ENCODE measurements around the gene AGAP3.
A peak's percentile ranks its signal among the peaks of the same experiment; 100 is the strongest.

The AGAP3 gene

DNA sequence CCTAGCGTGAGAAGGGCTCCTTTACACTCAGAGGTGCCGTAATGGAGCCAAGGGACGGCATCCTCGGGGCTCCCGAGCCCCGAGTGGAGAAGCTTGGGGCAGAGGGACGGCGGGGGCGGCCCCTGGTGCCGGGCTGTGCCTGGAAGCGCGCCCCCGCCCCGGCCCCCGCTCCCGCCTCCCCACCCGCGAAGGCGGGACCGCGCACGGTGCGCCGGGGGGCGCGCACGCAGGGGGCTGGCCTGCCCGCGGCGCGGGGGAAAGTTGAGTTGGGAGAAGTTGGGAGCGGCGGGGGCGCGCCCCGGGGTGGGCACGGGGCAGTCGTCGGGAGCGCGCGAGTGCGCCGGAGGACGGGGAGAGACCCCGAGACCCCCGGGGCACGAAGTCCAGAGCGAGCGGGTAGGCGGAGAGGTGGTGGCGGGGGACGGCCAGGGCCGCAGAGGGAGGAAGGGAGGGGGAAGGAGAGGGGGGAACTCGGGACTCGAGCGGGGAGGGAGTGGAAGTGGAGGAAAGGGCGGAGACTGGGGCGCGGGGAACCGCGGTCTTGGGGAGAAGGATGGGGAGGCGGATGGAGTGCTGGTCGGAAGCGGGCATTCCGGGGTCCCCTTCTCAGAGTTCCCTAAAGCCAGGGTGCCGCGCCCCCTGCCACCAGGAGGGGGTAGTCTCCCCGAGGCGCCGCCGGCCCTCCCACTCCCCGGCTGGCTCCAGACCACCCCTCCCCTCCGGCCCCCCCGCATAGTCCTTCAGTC, 26.7 kb upstream of the AGAP3 start, which contains the start of gene SLC4A2:
Gene SLC4A2 (plus strand): TSS at position 223 of the 746 bp plus-strand sequence. CDS start 2,399 bp downstream, outside the sequence.
- TF ChIP-seq CTCF (IDR thresholded peaks at IDR 0.05; ENCODE audit: low read depth, low read length), result peak; percentile 52
- DNase-seq (ENCODE audit: extremely low read depth, low read depth), result no peak

DNA sequence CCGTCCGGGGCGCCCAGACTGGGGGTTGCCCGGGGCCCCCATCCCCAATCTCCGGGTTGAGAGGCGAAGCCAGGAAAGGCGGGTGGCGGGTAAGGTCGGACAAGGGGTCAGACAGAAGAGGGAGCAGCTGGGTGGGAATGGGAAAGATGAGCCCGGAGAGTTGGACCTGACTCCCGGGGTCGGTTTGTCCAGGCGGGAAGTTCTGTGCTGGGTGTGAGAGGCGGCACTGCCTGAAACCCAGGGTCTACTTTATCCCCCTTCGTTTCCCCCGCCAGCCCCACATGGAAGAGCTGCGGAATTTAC, 26.2 kb upstream of the AGAP3 start:
- no peak for DNase-seq (ENCODE audit: extremely low read depth, low read depth)
- TF ChIP-seq CTCF (IDR thresholded peaks at IDR 0.05; ENCODE audit: low read depth, low read length), result no peak

- no peak; the same call in 1 of the 2 replicates for TF ChIP-seq CTCF (IDR thresholded peaks at IDR 0.05; ENCODE audit: low read depth, low read length)
These were observed 25.7 kb upstream of the AGAP3 start for GRCh38 chr7:151060416-151061212.

DNA sequence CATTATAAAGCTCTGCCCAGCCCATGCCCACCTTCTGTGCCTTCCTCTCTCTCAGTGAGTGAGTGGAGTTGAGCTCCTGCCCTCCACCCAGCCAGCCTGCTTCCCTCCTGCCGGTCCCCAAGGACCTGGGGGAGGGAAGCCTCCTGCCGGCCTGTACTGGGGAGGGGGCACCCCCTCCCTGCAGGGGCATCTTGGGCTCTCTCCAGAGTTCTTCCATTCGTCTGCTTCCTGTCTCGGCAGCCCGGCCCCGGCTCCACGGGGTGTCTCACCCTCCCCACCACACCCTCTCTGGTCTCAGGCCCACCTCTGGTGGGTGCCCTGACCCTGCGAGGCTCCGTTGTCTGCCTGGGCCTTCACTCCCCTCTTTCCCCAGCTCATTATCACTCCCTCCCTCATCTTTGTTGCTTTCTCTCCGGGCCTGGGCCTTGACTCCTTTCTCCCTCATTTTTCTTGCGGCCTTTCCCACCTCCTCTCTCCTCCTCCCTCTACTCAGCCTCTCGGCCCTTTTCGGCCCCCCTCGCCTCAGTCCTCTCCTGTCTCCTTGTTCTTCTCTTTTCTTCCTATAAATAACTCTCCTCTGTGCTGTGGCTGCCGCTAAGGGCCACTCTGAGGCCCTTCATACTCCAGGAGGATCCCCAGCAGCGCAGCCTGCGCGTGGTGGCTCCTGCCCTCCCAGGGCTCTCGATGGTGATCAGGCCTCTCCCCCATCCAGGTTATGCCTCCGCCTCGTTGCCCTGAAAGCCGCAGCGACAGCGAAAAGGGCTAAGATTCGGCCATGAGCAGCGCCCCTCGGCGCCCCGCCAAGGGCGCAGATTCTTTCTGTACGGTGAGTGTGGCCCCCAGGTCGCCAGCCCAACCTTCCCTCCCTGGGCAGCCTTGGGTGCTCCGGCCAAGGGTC, 24.8 kb upstream of the AGAP3 start:
- no peak for DNase-seq (ENCODE audit: extremely low read depth, low read depth)
- TF ChIP-seq CTCF (IDR thresholded peaks at IDR 0.05; ENCODE audit: low read depth, low read length), result no peak; the same call in 1 of the 2 replicates

More at GRCh38 chr7:151060416-151061212, 25.7 kb upstream of the AGAP3 start:
- no peak for DNase-seq (ENCODE audit: extremely low read depth, low read depth)

- no peak for DNase-seq (ENCODE audit: extremely low read depth, low read depth)
These were observed 24.2 kb upstream of the AGAP3 start for GRCh38 chr7:151062111-151062398.

More at GRCh38 chr7:151062111-151062398, 24.2 kb upstream of the AGAP3 start:
- no peak for TF ChIP-seq CTCF (IDR thresholded peaks at IDR 0.05; ENCODE audit: low read depth, low read length)

Data from AG09319 (cell line).